Right lobe of liver (tissue), 6 donors: ENCODE results near the gene RPL15. TPM values are rescaled to one million over a fixed set of nuclear protein-coding genes. Genes with fewer than 3 reads are reported as not detected.

Experiments used
- ATAC-seq, 4 donors: fragments of 200-7000 bp; cut with Tn5 transposase; one replicate each; pipeline ENCODE4 v1.9.1; 2020; ENCODE audit warnings: mild to moderate bottlenecking in 4 of 4, moderate library complexity in 4 of 4
- DNase-seq, 3 donors: peaks; one replicate each; pipeline ENCODE4 v3.0.0-alpha.2; 2020
- H3K27ac ChIP-seq, 3 donors: fragments of 200-600 bp; one replicate each; pipeline ENCODE4 v1.8.0; 2022
- H3K27me3 ChIP-seq, 2 donors: fragments of 200-600 bp; one replicate each; pipeline ENCODE4 v1.8.0; 2022
- H3K36me3 ChIP-seq, 4 donors: fragments of 200-600 bp; sonication (generic) in 1 of 4; one replicate each; pipeline versions ENCODE4 v1.5.1 to v1.8.0; 2017 to 2022; ENCODE audit warnings: control low read depth in 1 of 4
- H3K4me1 ChIP-seq, 4 donors: fragments of 200-600 bp; sonication (generic) in 1 of 4; one replicate each; pipeline versions ENCODE4 v1.5.1 to v1.8.0; 2017 to 2022; ENCODE audit warnings: control low read depth in 1 of 4
- H3K4me3 ChIP-seq, 3 donors: fragments of 200-600 bp; one replicate each; pipeline ENCODE4 v1.8.0; 2022
- H3K9me3 ChIP-seq, 4 donors: fragments of 200-600 bp; sonication (generic) in 1 of 4; one replicate each; pipeline versions ENCODE4 v1.5.1 to v1.8.0; 2017 to 2022; ENCODE audit warnings: control low read depth in 1 of 4
- POLR2A ChIP-seq: fragments of 450-650 bp; IDR thresholded peaks from one replicate; pipeline ENCODE4 v1.6.1; 2017; ENCODE audit warnings: antibody characterized with exemption, mild to moderate bottlenecking
- WGBS: methylation state at CpG from one replicate; pipeline ENCODE4 v1.1.6; 2018; ENCODE audit warnings: low coverage, low lambda C conversion rate; ENCODE audit not compliant: insufficient coverage; ENCODE audit errors: missing lambda C conversion rate; 5-methylcytosine and 5-hydroxymethylcytosine counted together
- intact Hi-C, 2 donors: fragments of 100-400 bp; cut with DNase I; formaldehyde crosslinking; loops; one replicate each; pipeline versions ENCODE4 v1.11.2 to v1.14.1; 2022
- total RNA-seq, 6 experiments: library from RNA; depleted of rRNA in 2 of 6; stranded (reverse); fragments of >200 nt in 2 of 6; fragmentation: NEBNext Ultra II Directional in 3 of 6; extraction: Animal tissue kit (Norgen Biotek cat#: 25700) in 3 of 6; gene quantifications; one replicate each; pipeline versions ENCODE4 v1.1.0 to v1.2.4, GENCODE V29; 2016 to 2023
- TF ChIP-seq, protein P1 (sequence below), 4 donors: fragments of 200-600 bp in 3 of 4; fragments of 450-650 bp in 1 of 4; IDR thresholded peaks; one replicate each; pipeline versions ENCODE4 v1.5.1 to v1.8.0; 2016 to 2022; ENCODE audit warnings: antibody characterized with exemption in 4 of 4, mild to moderate bottlenecking in 2 of 4
- donor health status: DM: no; HTN: yes; CAD: no.
- donor health status: DM: no; HTN: no; CAD: no.
- donor health status: DM: no; HTN: no; CAD: no.
- donor health status: DM: no; HTN: yes; CAD: no.
- donor health status: DM: no; HTN: yes; CAD: no.

The RPL15 gene
- total RNA-seq, 6 experiments from 2014 or later: 572 to 932 (median 636) TPM

GRCh38 chr3:23942546-23942945 is 25.6 kb downstream of the RPL15 start:
- TF ChIP-seq, protein P1, sequence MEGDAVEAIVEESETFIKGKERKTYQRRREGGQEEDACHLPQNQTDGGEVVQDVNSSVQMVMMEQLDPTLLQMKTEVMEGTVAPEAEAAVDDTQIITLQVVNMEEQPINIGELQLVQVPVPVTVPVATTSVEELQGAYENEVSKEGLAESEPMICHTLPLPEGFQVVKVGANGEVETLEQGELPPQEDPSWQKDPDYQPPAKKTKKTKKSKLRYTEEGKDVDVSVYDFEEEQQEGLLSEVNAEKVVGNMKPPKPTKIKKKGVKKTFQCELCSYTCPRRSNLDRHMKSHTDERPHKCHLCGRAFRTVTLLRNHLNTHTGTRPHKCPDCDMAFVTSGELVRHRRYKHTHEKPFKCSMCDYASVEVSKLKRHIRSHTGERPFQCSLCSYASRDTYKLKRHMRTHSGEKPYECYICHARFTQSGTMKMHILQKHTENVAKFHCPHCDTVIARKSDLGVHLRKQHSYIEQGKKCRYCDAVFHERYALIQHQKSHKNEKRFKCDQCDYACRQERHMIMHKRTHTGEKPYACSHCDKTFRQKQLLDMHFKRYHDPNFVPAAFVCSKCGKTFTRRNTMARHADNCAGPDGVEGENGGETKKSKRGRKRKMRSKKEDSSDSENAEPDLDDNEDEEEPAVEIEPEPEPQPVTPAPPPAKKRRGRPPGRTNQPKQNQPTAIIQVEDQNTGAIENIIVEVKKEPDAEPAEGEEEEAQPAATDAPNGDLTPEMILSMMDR (IDR thresholded peaks at IDR 0.05): no peak
- Histone ChIP-seq H3K36me3 (no peaks in the 10 kb centered on the region), H3K4me3 (no peak overlapping the region), H3K27ac (no peak overlapping the region), H3K27me3 (no peaks in the 10 kb centered on the region), H3K9me3 (no peaks in the 10 kb centered on the region), H3K4me1 (peaks cover 0 to 12% (median 6%) of the 10 kb centered on the region in 4 donors)
- intact Hi-C loops: no loop called here
- ATAC-seq (no peak), DNase-seq (no peak)
- 85% methylated on average over 7 of the region's 11 CpGs for WGBS

DNA sequence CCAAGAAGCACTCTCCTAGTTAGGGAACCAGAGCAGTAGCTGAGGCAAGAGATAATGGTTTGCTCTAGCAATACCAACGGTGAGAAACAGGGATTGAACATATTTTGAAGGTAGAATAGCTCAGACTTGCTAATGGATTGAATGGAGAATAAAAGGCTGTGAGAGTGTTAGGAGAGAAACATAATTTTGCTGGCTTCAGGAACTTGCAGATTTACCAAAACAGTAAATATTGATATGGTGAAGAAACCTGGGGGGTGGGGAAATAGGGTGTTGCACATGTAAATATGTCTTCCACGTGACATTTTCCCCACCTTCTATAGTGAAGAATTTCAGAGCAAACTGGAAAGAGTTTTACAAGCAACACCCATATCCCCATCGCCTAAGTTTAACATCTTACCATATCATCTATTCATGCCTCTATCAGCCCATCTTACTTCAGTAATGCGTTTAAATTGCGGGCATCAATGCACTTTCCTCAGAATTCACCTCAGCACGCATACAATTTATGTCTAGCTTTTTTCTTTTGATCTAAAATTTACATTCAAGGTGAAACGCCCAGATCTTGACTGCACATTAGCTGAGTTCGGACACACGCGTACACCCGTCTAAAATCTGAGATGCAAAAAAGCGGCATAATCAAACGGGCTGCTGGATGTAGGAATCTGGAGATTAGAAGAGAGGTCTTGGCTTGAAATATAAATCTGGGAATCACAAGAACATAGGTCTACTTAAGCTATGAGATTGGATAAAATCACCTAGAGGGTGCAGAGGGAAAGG is 27.3 kb downstream of the RPL15 start:
- Histone ChIP-seq H3K27me3 (no peaks in the 10 kb centered on the region), H3K9me3 (no peaks in the 10 kb centered on the region), H3K4me1 (peaks cover 0 to 28% (median 10%) of the 10 kb centered on the region in 4 donors), H3K36me3 (no peaks in the 10 kb centered on the region), H3K27ac (peak overlapping the region; percentile 92 to 100 (median 96)), H3K4me3 (peak overlapping the region; percentile 52 to 82 (median 61))
- intact Hi-C loops: no loop called here
- TF ChIP-seq, protein P1 (IDR thresholded peaks at IDR 0.05): no peak
- no peak for TF ChIP-seq POLR2A
- ATAC-seq (no peak), DNase-seq (no peak)
- 8% methylated on average over 13 of the region's 13 CpGs for WGBS

GRCh38 chr3:23944861-23945662 is 28.1 kb downstream of the RPL15 start, which contains the start of gene NR1D2:
TSS of gene NR1D2 (plus strand) at chr3:23945286. CDS start at chr3:23945579, 293 bp downstream.
- Histone ChIP-seq H3K27me3 (no peaks in the 10 kb centered on the region), H3K27ac (peak within 1 kb of the TSS; percentile 92 to 100 (median 96)), H3K9me3 (no peaks in the 10 kb centered on the region), H3K4me3 (peak within 1 kb of the TSS; percentile 54 to 82 (median 61)), H3K4me1 (peaks cover 0 to 36% (median 14%) of the 10 kb centered on the region in 4 donors), H3K36me3 (no peaks in the 10 kb centered on the region)
- TF ChIP-seq, protein P1 (IDR thresholded peaks at IDR 0.05): no peak
- peak; percentile 94 for TF ChIP-seq POLR2A
- ATAC-seq: peak; percentile 72 to 83 (median 76)
- WGBS: under 1% methylated on average over 29 of the region's 88 CpGs
- DNase-seq: peak; percentile 88 to 92 (median 91)
- intact Hi-C loops: no loop called here

DNA sequence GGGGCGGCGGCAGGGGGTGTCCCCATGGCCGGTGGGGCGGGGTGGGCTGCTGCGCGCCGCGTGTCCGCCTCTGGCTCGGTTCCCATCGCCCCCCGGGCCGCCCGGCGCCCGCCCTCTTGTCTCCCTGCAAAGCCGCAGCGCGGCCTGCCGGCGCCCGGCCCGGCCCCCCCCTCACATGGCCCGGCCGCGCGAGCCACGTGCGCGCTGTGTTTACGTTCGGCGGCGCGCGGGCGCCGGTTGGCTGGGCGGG is 28.7 kb downstream of the RPL15 start:
- 7% methylated on average over 3 of the region's 39 CpGs for WGBS
- intact Hi-C loops: no loop called here
- Histone ChIP-seq H3K4me3 (peak overlapping the region; percentile 52 to 82 (median 61)), H3K36me3 (no peaks in the 10 kb centered on the region), H3K9me3 (no peaks in the 10 kb centered on the region), H3K27me3 (no peaks in the 10 kb centered on the region), H3K4me1 (peaks cover 0 to 41% (median 17%) of the 10 kb centered on the region in 4 donors), H3K27ac (peak overlapping the region; percentile 92 to 100 (median 96))
- ATAC-seq: no peak
- TF ChIP-seq POLR2A: no peak
- TF ChIP-seq, protein P1 (IDR thresholded peaks at IDR 0.05): no peak
- DNase-seq: no peak
